GM23338 (cell line): ENCODE data around the gene ZNRF1. TPM values are rescaled to one million over a fixed set of nuclear protein-coding genes. Genes with fewer than 3 reads are reported as not detected.

Source experiments
- ATAC-seq: fragments of 200-7000 bp; cut with Tn5 transposase; 3 replicates; pipeline ENCODE4 v1.9.1; 2020
- DNase-seq: peaks from one replicate; pipeline ENCODE4 v3.0.0-alpha.2; 2015; ENCODE audit warnings: low spot score
- H2AFZ ChIP-seq: fragments of 200-600 bp; sonication (generic); 2 replicates; pipeline ENCODE4 v1.8.0; 2016; ENCODE audit warnings: antibody characterized with exemption, mild to moderate bottlenecking, moderate library complexity
- H3F3A ChIP-seq: fragments of 200-600 bp; sonication (generic); replicated peaks from 2 replicates; pipeline ENCODE4 v1.8.0; 2017; ENCODE audit warnings: antibody characterized with exemption, mixed run types, low read depth
- H3K27ac ChIP-seq: fragments of 200-600 bp; sonication (generic); 2 replicates; pipeline ENCODE4 v1.6.1; 2016; ENCODE audit warnings: low read depth
- H3K27me3 ChIP-seq: fragments of 200-600 bp; sonication (generic); 2 replicates; pipeline ENCODE4 v1.8.0; 2016; ENCODE audit warnings: mild to moderate bottlenecking, mixed run types, moderate library complexity; ENCODE audit not compliant: insufficient read depth
- H3K36me3 ChIP-seq: fragments of 200-600 bp; sonication (generic); 2 replicates; pipeline ENCODE4 v1.8.0; 2016; ENCODE audit warnings: mild to moderate bottlenecking; ENCODE audit not compliant: insufficient read depth
- H3K4me1 ChIP-seq: fragments of 200-600 bp; sonication (generic); 2 replicates; pipeline ENCODE4 v1.8.0; 2016; ENCODE audit warnings: mild to moderate bottlenecking, moderate library complexity; ENCODE audit not compliant: insufficient read depth
- H3K4me2 ChIP-seq: fragments of 200-600 bp; sonication (generic); 2 replicates; pipeline ENCODE4 v1.7.1; 2017; ENCODE audit warnings: mixed run types
- H3K4me3 ChIP-seq: fragments of 200-600 bp; sonication (generic); 2 replicates; pipeline ENCODE4 v1.6.1; 2016; ENCODE audit warnings: mixed run types
- H3K79me2 ChIP-seq: fragments of 200-600 bp; sonication (generic); replicated peaks from 2 replicates; pipeline ENCODE4 v1.8.0; 2017; ENCODE audit warnings: mild to moderate bottlenecking; ENCODE audit not compliant: insufficient read depth
- H3K9me2 ChIP-seq: fragments of 200-600 bp; sonication (generic); 2 replicates; pipeline ENCODE4 v1.8.0; 2017; ENCODE audit not compliant: insufficient read depth
- H4K20me1 ChIP-seq: fragments of 200-600 bp; sonication (generic); replicated peaks from 2 replicates; pipeline ENCODE4 v1.8.0; 2017; ENCODE audit warnings: mild to moderate bottlenecking; ENCODE audit not compliant: insufficient read depth
- H3K27ac Mint-ChIP-seq: 2 replicates; pipeline ENCODE4 v1.8.0; 2020; ENCODE audit warnings: inconsistent platforms, mild to moderate bottlenecking, moderate library complexity, mixed read lengths
- H3K27me3 Mint-ChIP-seq: 3 replicates; pipeline ENCODE4 v1.8.0; 2022; ENCODE audit warnings: low read depth, mild to moderate bottlenecking, moderate library complexity, mixed read lengths, inconsistent platforms; ENCODE audit not compliant: insufficient read depth, poor library complexity
- H3K36me3 Mint-ChIP-seq: 3 replicates; pipeline ENCODE4 v1.8.0; 2021; ENCODE audit warnings: low read depth, mild to moderate bottlenecking, inconsistent platforms, moderate library complexity, mixed read lengths
- H3K4me1 Mint-ChIP-seq: 3 replicates; pipeline ENCODE4 v1.8.0; 2020; ENCODE audit warnings: mild to moderate bottlenecking, inconsistent platforms, mixed read lengths
- H3K4me3 Mint-ChIP-seq: 3 replicates; pipeline ENCODE4 v1.8.0; 2021; ENCODE audit warnings: moderate library complexity, mild to moderate bottlenecking, inconsistent platforms, mixed read lengths
- H3K9me3 Mint-ChIP-seq: 3 replicates; pipeline ENCODE4 v1.8.0; 2020; ENCODE audit warnings: moderate library complexity, mild to moderate bottlenecking, inconsistent platforms, mixed read lengths
- CREB1 ChIP-seq: fragments of 250-450 bp; sonication (Bioruptor Pico); IDR thresholded peaks from 2 replicates; pipeline ENCODE4 v1.5.0; 2020; ENCODE audit warnings: low read depth, mild to moderate bottlenecking, moderate library complexity
- CTCF ChIP-seq, 2 experiments: fragments of 200-600 bp in 1 of 2; sonication (generic) in 1 of 2; conservative IDR thresholded peaks; 2 replicates each; pipeline versions ENCODE4 v1.5.1 to v1.6.1; 2016 to 2017; ENCODE audit warnings: antibody characterized with exemption in 2 of 2, low read depth in 2 of 2, mild to moderate bottlenecking in 2 of 2, moderate library complexity in 1 of 2
- ETS1 ChIP-seq: IDR thresholded peaks from 2 replicates; pipeline ENCODE4 v1.6.1; 2016; ENCODE audit warnings: antibody characterized with exemption
- EZH2 ChIP-seq: fragments of 200-600 bp; sonication (generic); IDR thresholded peaks from one replicate; pipeline ENCODE4 v1.8.0; 2017; ENCODE audit warnings: antibody characterized with exemption, mild to moderate bottlenecking, low read depth; ENCODE audit not compliant: unreplicated experiment
- EZH2phosphoT487 ChIP-seq: fragments of 200-600 bp; sonication (generic); IDR thresholded peaks from one replicate; pipeline ENCODE4 v1.8.1; 2018; ENCODE audit warnings: antibody characterized with exemption; ENCODE audit not compliant: unreplicated experiment
- JUNB ChIP-seq: IDR thresholded peaks from one replicate; pipeline ENCODE4 v1.6.1; 2016; ENCODE audit warnings: antibody characterized with exemption; ENCODE audit not compliant: unreplicated experiment
- NANOG ChIP-seq: IDR thresholded peaks from 2 replicates; pipeline ENCODE4 v1.6.1; 2016; ENCODE audit warnings: antibody characterized with exemption, borderline replicate concordance
- POLR2AphosphoS5 ChIP-seq: IDR thresholded peaks from 2 replicates; pipeline ENCODE4 v1.6.1; 2016; ENCODE audit warnings: antibody characterized with exemption, low read depth
- REST ChIP-seq: IDR thresholded peaks from one replicate; pipeline ENCODE4 v1.6.1; 2018; ENCODE audit warnings: antibody characterized with exemption; ENCODE audit not compliant: unreplicated experiment
- STAT1 ChIP-seq: IDR thresholded peaks from one replicate; pipeline ENCODE4 v1.6.1; 2016; ENCODE audit warnings: antibody characterized with exemption; ENCODE audit not compliant: unreplicated experiment
- ZNF114 ChIP-seq: fragments of 250-450 bp; sonication (Bioruptor Pico); IDR thresholded peaks from 2 replicates; pipeline ENCODE4 v1.5.0; 2020; ENCODE audit warnings: mild to moderate bottlenecking, moderate library complexity
- ZNF331 ChIP-seq: fragments of 250-450 bp; sonication (Bioruptor Pico); IDR thresholded peaks from 2 replicates; pipeline ENCODE4 v1.5.0; 2020; ENCODE audit warnings: low read depth, mild to moderate bottlenecking, moderate library complexity
- polyA plus RNA-seq: library from polyadenylated mRNA; unstranded; fragments of >200 nt; fragmentation: Nextera tagmentation; extraction: Ambion mirVana; gene quantifications from 2 replicates; pipeline ENCODE4 v1.2.1, GENCODE V29; 2016
- total RNA-seq: library from RNA; depleted of rRNA; stranded (reverse); fragments of >200 nt; shearing (Covaris generic); gene quantifications from 2 replicates; pipeline ENCODE4 v1.2.3, GENCODE V29; 2014

The ZNRF1 gene
- total and polyA plus RNA-seq, 2 experiments from 2014 or later, result 22.4 to 42.1 TPM

- TF ChIP-seq CREB1 (CRISPR knock-in tag) (no peak), EZH2phosphoT487 (no peak), EZH2 (no peak)
These were observed 77.0 kb downstream of the ZNRF1 start (continued) for GRCh38 chr16:75075688-75076268.

GRCh38 chr16:75078886-75079285, 80.1 kb downstream of the ZNRF1 start:
- H3F3A ChIP-seq, result no peaks in the 10 kb centered on the region
- 0 out of 2 replicates have a peak, but pooled peaks cover 8% of the 10 kb centered on the region for H3K9me2 ChIP-seq
- H4K20me1 ChIP-seq, result peaks cover 14% of the 10 kb centered on the region
- H2AFZ ChIP-seq, result no peak overlapping the region
- peaks cover 94% of the 10 kb centered on the region for H3K79me2 ChIP-seq
- Mint-ChIP-seq H3K27me3 (peaks cover 4% of the 10 kb centered on the region), H3K36me3 (peaks cover 9% of the 10 kb centered on the region), H3K4me1 (peaks cover 36% of the 10 kb centered on the region), H3K9me3 (no peaks in the 10 kb centered on the region; the same call in 2 of the 3 replicates), H3K27ac (no peak overlapping the region; the same call in 1 of the 2 replicates), H3K4me3 (no peak overlapping the region)
- no peak overlapping the region for H3K27ac ChIP-seq
- no peak for DNase-seq
- no peak for TF ChIP-seq REST
- no peak for TF ChIP-seq NANOG
- no peak for TF ChIP-seq EZH2phosphoT487
- TF ChIP-seq ZNF331 (CRISPR knock-in tag), result no peak
- TF ChIP-seq JUNB, result no peak
- no peak for TF ChIP-seq ETS1
- no peak for TF ChIP-seq STAT1
- no peak for TF ChIP-seq CREB1 (CRISPR knock-in tag)
- no peak for TF ChIP-seq CTCF (conservative IDR thresholded peaks at IDR 0.05; ENCODE audit: low read depth in 2 of 2)
- no peak for TF ChIP-seq POLR2AphosphoS5
- no peak for TF ChIP-seq ZNF114
- TF ChIP-seq EZH2, result no peak
- no peaks in the 10 kb centered on the region for H3K36me3 ChIP-seq
- no peak overlapping the region for H3K4me3 ChIP-seq
- H3K4me1 ChIP-seq, result peaks cover 23% of the 10 kb centered on the region
- no peak overlapping the region for H3K4me2 ChIP-seq
- ATAC-seq, result no peak
- no peaks in the 10 kb centered on the region for H3K27me3 ChIP-seq
